CD14-positive monocyte (primary cell): ENCODE results near the gene STARD3. TPM values are rescaled to one million over a fixed set of nuclear protein-coding genes. Genes with fewer than 3 reads are reported as not detected.
A peak's percentile ranks its signal among the peaks of the same experiment; 100 is the strongest.

ENCODE experiments used
- DNase-seq, 3 donors: peaks; one replicate each; pipeline ENCODE4 v3.0.0-alpha.2; 2011 to 2022
- H2AFZ ChIP-seq: 2 replicates; pipeline ENCODE4 v1.6.0; 2012; ENCODE audit warnings: mild to moderate bottlenecking, low read depth, low read length, inconsistent platforms; ENCODE audit not compliant: insufficient read depth, poor library complexity, severe bottlenecking
- H3K27ac ChIP-seq, 2 donors: 1 replicate in 1 of 2; 2 replicates in 1 of 2; pipeline ENCODE4 v1.5.1; 2012 to 2013; ENCODE audit warnings: low read length in 2 of 2, control low read depth in 1 of 2, inconsistent platforms in 1 of 2, low read depth in 1 of 2, mild to moderate bottlenecking in 1 of 2
- H3K27me3 ChIP-seq, 2 donors: one replicate each; pipeline versions ENCODE4 v1.6.0 to v1.6.1; 2011 to 2013; ENCODE audit warnings: low read length in 2 of 2; ENCODE audit not compliant: control insufficient read depth in 2 of 2, insufficient read depth in 2 of 2
- H3K36me3 ChIP-seq, 2 donors: replicated peaks in 1 of 2; 1 replicate in 1 of 2; 2 replicates in 1 of 2; pipeline versions ENCODE4 v1.5.1 to v1.6.1; 2012 to 2013; ENCODE audit warnings: low read length in 2 of 2, control low read depth in 1 of 2, inconsistent platforms in 1 of 2, mild to moderate bottlenecking in 1 of 2; ENCODE audit not compliant: insufficient read depth in 2 of 2, control insufficient read depth in 1 of 2
- H3K4me1 ChIP-seq, 2 donors: 1 replicate in 1 of 2; 2 replicates in 1 of 2; pipeline versions ENCODE4 v1.5.1 to v1.6.1; 2012 to 2013; ENCODE audit warnings: low read length in 2 of 2, control low read depth in 1 of 2, inconsistent platforms in 1 of 2, mild to moderate bottlenecking in 1 of 2, moderate library complexity in 1 of 2; ENCODE audit not compliant: insufficient read depth in 2 of 2, control insufficient read depth in 1 of 2
- H3K4me2 ChIP-seq: replicated peaks from 2 replicates; pipeline ENCODE3; 2012; ENCODE audit warnings: low read length, moderate library complexity, mild to moderate bottlenecking; ENCODE audit not compliant: poor library complexity, severe bottlenecking; ENCODE audit errors: extremely low read depth
- H3K4me3 ChIP-seq, 3 experiments: fragments of 200-600 bp in 1 of 3; sonication (generic) in 1 of 3; replicated peaks in 1 of 3; 1 replicate in 2 of 3; 2 replicates in 1 of 3; pipeline ENCODE4 v1.5.1; 2011 to 2013; ENCODE audit warnings: low read length in 3 of 3, mild to moderate bottlenecking in 3 of 3, control low read depth in 2 of 3, low read depth in 2 of 3, inconsistent platforms in 1 of 3, moderate library complexity in 1 of 3
- H3K79me2 ChIP-seq: 2 replicates; pipeline ENCODE4 v1.6.0; 2012; ENCODE audit warnings: mild to moderate bottlenecking, control low read depth, inconsistent platforms, low read length, moderate library complexity; ENCODE audit not compliant: insufficient read depth
- H3K9ac ChIP-seq: 2 replicates; pipeline ENCODE4 v1.6.0; 2017; ENCODE audit warnings: low read length, mild to moderate bottlenecking; ENCODE audit not compliant: insufficient read depth, poor library complexity, severe bottlenecking
- H3K9me3 ChIP-seq, 2 donors: replicated peaks in 1 of 2; 1 replicate in 1 of 2; 2 replicates in 1 of 2; pipeline versions ENCODE4 v1.5.1 to v1.6.1; 2012 to 2013; ENCODE audit warnings: low read length in 2 of 2, control low read depth in 1 of 2; ENCODE audit not compliant: control insufficient read depth in 1 of 2, insufficient read depth in 1 of 2
- H4K20me1 ChIP-seq: 2 replicates; pipeline ENCODE4 v1.6.0; 2012; ENCODE audit warnings: mild to moderate bottlenecking, low read length, control low read depth, moderate library complexity; ENCODE audit not compliant: insufficient read depth
- H3K27ac Mint-ChIP-seq, 7 donors: one replicate each; pipeline ENCODE4 v1.8.0; 2020; ENCODE audit warnings: mild to moderate bottlenecking in 7 of 7, mixed read lengths in 7 of 7, moderate library complexity in 6 of 7, inconsistent platforms in 2 of 7
- H3K27me3 Mint-ChIP-seq, 3 donors: one replicate each; pipeline ENCODE4 v1.8.0; 2021 to 2022; ENCODE audit warnings: low read depth in 3 of 3, mild to moderate bottlenecking in 3 of 3, mixed read lengths in 3 of 3, moderate library complexity in 3 of 3, inconsistent platforms in 1 of 3
- H3K36me3 Mint-ChIP-seq, 2 donors: one replicate each; pipeline ENCODE4 v1.8.0; 2020; ENCODE audit warnings: mixed read lengths in 2 of 2, inconsistent platforms in 1 of 2, mild to moderate bottlenecking in 1 of 2
- H3K4me1 Mint-ChIP-seq: one replicate; pipeline ENCODE4 v1.8.0; 2020; ENCODE audit warnings: mild to moderate bottlenecking, mixed read lengths
- H3K4me3 Mint-ChIP-seq, 2 donors: one replicate each; pipeline ENCODE4 v1.8.0; 2020; ENCODE audit warnings: mild to moderate bottlenecking in 2 of 2, mixed read lengths in 2 of 2, moderate library complexity in 1 of 2
- H3K9me3 Mint-ChIP-seq, 7 donors: one replicate each; pipeline ENCODE4 v1.8.0; 2020 to 2022; ENCODE audit warnings: mixed read lengths in 7 of 7, mild to moderate bottlenecking in 6 of 7, moderate library complexity in 6 of 7, inconsistent platforms in 2 of 7
- WGBS: methylation state at CpG from one replicate; pipeline ENCODE4 v1.1.5; 2013; ENCODE audit warnings: missing lambda C conversion rate; ENCODE audit not compliant: insufficient coverage; 5-methylcytosine and 5-hydroxymethylcytosine counted together
- intact Hi-C, 2 donors: fragments of 100-400 bp; cut with micrococcal nuclease; formaldehyde crosslinking; loops; one replicate each; pipeline versions ENCODE4 v1.15.0 to v1.15.1; 2023
- polyA plus RNA-seq, 3 donors: library from polyadenylated mRNA; depleted of rRNA in 1 of 3; unstranded in 2 of 3; stranded (reverse) in 1 of 3; fragments of 300-500 nt in 2 of 3; fragments of >200 nt in 1 of 3; fragmentation: Illumina TruSeq in 2 of 3; gene quantifications; 1 replicate in 2 of 3; 2 replicates in 1 of 3; pipeline ENCODE4 v1.2.3, GENCODE V29; 2012 to 2021
- TF ChIP-seq, protein P1 (sequence below): fragments of 200-600 bp; IDR thresholded peaks from one replicate; pipeline ENCODE4 v1.8.0; 2022; ENCODE audit warnings: antibody characterized with exemption, mild to moderate bottlenecking

STARD3 gene
- polyA plus RNA-seq, 3 donors, result 35.1 to 114 (median 45.3) TPM

DNA sequence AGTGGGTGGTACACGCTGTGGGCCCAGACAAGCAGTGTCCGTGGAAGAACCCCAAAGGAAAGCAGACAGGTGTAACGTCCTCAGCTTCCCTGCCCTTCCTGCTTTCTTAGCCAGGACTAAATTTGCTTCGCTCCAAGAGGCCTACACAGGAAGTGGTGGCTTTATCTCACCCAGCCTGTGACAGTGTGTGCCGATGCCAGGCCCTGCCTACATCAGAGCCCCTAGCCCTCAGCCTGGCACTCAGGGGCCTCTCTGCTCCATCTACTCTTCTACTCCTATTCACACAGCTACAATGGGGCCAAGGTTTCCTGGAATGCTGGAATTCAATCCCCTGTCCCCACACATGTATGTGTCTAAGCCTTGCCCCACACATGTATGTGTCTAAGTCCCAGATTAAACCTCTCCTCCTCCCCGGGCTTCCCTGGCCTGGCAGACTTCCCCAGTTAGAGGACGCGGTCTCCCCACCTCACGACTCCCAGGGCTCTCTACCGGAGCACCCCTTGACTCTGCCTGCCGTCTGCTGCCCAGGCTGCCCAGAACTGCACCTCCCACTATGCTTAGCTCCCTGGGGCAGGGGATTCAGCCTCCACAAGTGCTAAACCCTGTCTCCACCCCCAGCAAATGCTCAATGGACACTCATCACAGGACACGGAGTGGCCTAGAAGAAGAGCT lies 42.7 kb downstream of the STARD3 start:
- no peaks in the 10 kb centered on the region for H3K27me3 ChIP-seq
- H3K4me1 ChIP-seq, result peaks cover 11 to 14% of the 10 kb centered on the region in 2 donors
- no peaks in the 10 kb centered on the region for H3K79me2 ChIP-seq
- H3K9me3 ChIP-seq, result no peaks in the 10 kb centered on the region
- no peak overlapping the region for H3K4me3 Mint-ChIP-seq
- peaks cover 47% of the 10 kb centered on the region in 2 donors for H3K36me3 Mint-ChIP-seq
- H3K9ac ChIP-seq, result no peak overlapping the region
- H4K20me1 ChIP-seq, result no peaks in the 10 kb centered on the region
- no peak overlapping the region for H3K27ac ChIP-seq
- no peak for DNase-seq
- H3K27me3 Mint-ChIP-seq, result peaks cover 0 to 7% (median 0%) of the 10 kb centered on the region in 3 donors
- WGBS, result 33% methylated on average over 11 of the region's 12 CpGs
- H2AFZ ChIP-seq, result no peak overlapping the region
- no peak overlapping the region for H3K4me3 ChIP-seq
- H3K27ac Mint-ChIP-seq, result peak overlapping the region in 3 of 7 donors; percentile 32 to 73 (median 69)
- peaks cover 11% of the 10 kb centered on the region in 2 donors for H3K36me3 ChIP-seq
- H3K4me1 Mint-ChIP-seq, result peaks cover 26% of the 10 kb centered on the region
- TF ChIP-seq, protein P1, sequence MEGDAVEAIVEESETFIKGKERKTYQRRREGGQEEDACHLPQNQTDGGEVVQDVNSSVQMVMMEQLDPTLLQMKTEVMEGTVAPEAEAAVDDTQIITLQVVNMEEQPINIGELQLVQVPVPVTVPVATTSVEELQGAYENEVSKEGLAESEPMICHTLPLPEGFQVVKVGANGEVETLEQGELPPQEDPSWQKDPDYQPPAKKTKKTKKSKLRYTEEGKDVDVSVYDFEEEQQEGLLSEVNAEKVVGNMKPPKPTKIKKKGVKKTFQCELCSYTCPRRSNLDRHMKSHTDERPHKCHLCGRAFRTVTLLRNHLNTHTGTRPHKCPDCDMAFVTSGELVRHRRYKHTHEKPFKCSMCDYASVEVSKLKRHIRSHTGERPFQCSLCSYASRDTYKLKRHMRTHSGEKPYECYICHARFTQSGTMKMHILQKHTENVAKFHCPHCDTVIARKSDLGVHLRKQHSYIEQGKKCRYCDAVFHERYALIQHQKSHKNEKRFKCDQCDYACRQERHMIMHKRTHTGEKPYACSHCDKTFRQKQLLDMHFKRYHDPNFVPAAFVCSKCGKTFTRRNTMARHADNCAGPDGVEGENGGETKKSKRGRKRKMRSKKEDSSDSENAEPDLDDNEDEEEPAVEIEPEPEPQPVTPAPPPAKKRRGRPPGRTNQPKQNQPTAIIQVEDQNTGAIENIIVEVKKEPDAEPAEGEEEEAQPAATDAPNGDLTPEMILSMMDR, result no peak
- intact Hi-C loops, result no loop called here
- no peak overlapping the region for H3K4me2 ChIP-seq
- peaks cover 0 to 2% (median 0%) of the 10 kb centered on the region in 7 donors for H3K9me3 Mint-ChIP-seq

DNA sequence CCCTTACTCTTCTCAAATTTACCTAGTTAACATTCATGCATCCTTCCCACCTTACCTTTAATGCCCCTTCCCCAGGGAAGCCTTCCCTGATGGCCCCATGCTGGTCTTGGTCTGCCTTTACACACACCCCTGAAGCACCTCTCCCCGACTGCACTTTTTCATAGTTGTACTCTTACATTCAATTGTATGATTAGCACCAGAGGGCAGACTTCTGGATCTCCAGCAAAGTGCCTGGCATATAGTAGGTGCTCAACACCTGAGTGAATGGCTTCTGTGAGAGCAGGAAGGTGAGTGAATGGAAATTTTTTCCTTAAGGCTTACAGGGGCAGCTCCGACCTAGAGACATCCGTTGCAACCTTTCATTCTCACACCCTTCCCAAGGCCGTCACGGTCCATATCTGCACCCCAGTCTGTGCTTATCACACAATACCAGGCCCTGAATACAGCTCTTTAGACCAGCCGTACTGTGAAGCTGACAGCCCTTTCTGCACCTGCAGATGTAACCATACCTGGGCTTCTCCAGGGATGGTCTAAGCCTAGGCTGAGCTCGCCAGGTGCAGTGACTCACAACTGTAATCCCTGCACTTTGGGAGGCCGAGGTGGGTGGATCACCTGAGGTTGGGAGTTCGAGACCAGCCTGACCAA lies 46.5 kb downstream of the STARD3 start:
- Mint-ChIP-seq H3K27me3 (peaks cover 0 to 1% (median 0%) of the 10 kb centered on the region in 3 donors), H3K4me3 (no peak overlapping the region), H3K4me1 (peaks cover 25% of the 10 kb centered on the region), H3K27ac (no peak overlapping the region), H3K36me3 (peaks cover 38 to 48% of the 10 kb centered on the region in 2 donors), H3K9me3 (peaks cover 0 to 9% (median 1%) of the 10 kb centered on the region in 7 donors)
- Histone ChIP-seq H3K36me3 (peaks cover 11 to 13% of the 10 kb centered on the region in 2 donors), H3K4me2 (no peak overlapping the region), H2AFZ (no peak overlapping the region), H3K27me3 (no peaks in the 10 kb centered on the region), H3K4me3 (no peak overlapping the region), H4K20me1 (no peaks in the 10 kb centered on the region), H3K79me2 (no peaks in the 10 kb centered on the region), H3K27ac (no peak overlapping the region), H3K9ac (no peak overlapping the region), H3K4me1 (peaks cover 19 to 21% of the 10 kb centered on the region in 2 donors), H3K9me3 (no peaks in the 10 kb centered on the region)
- intact Hi-C loops, result no loop called here
- no peak for DNase-seq
- WGBS, result 100% methylated on average over 5 of the region's 9 CpGs
- TF ChIP-seq, protein P1, result no peak
